GM12875 (cell line): Measurements from ENCODE around the gene ROGDI.

Experiments used
- H3K4me3 ChIP-seq: one replicate; pipeline ENCODE4 v1.5.1; 2011; ENCODE audit warnings: low read depth, low read length, control low read depth
- CTCF ChIP-seq: IDR thresholded peaks from 2 replicates; pipeline ENCODE4 v1.5.1; 2011; ENCODE audit warnings: low read depth, mild to moderate bottlenecking, control low read depth, inconsistent platforms, low read length, moderate library complexity, borderline replicate concordance; ENCODE audit not compliant: insufficient read depth

ROGDI gene

GRCh38 chr16:4771646-4772045 is 30.8 kb downstream of the ROGDI start:
- TF ChIP-seq CTCF = no peak
- no peak overlapping the region for H3K4me3 ChIP-seq

GRCh38 chr16:4769306-4769638 is 33.2 kb downstream of the ROGDI start:
- no peak for TF ChIP-seq CTCF
- H3K4me3 ChIP-seq = no peak overlapping the region

- peak overlapping the region; percentile 59 for H3K4me3 ChIP-seq
- TF ChIP-seq CTCF = no peak
Observed at GRCh38 chr16:4768549-4769305, 33.7 kb downstream of the ROGDI start.

- H3K4me3 ChIP-seq = peak overlapping the region; percentile 59
- no peak for TF ChIP-seq CTCF
Observed at GRCh38 chr16:4767872-4768548, 34.4 kb downstream of the ROGDI start.

- no peak for TF ChIP-seq CTCF
- H3K4me3 ChIP-seq = peak within 1 kb of the TSS; percentile 94
Observed at GRCh38 chr16:4766875-4767628, 35.4 kb downstream of the ROGDI start, which contains the start of gene ZNF500. TSS of gene ZNF500 (minus strand) at chr16:4767162. CDS start at chr16:4765978, 1,184 bp downstream.

- peak overlapping the region; percentile 94 for H3K4me3 ChIP-seq
- TF ChIP-seq CTCF = no peak
Observed at GRCh38 chr16:4765511-4766474, 36.6 kb downstream of the ROGDI start.
